Thyroid gland (tissue), 4 donors: ENCODE results near the gene PSMC4. TPM values are rescaled to one million over a fixed set of nuclear protein-coding genes. Genes with fewer than 3 reads are reported as not detected.

Source experiments
- DNase-seq, 2 donors: peaks; one replicate each; pipeline ENCODE4 v3.0.0-alpha.2; 2019
- H3K27ac ChIP-seq, 3 donors: fragments of 200-600 bp; sonication (generic); 1 replicate in 2 of 3; 2 replicates in 1 of 3; pipeline ENCODE4 v1.5.1; 2016 to 2019; ENCODE audit warnings: mild to moderate bottlenecking in 1 of 3, moderate library complexity in 1 of 3
- H3K27me3 ChIP-seq: fragments of 200-600 bp; sonication (generic); one replicate; pipeline ENCODE4 v1.5.1; 2019
- H3K36me3 ChIP-seq, 2 donors: fragments of 200-600 bp; sonication (generic); one replicate each; pipeline ENCODE4 v1.5.1; 2016 to 2019
- H3K4me1 ChIP-seq, 2 donors: fragments of 200-600 bp; sonication (generic); one replicate each; pipeline ENCODE4 v1.5.1; 2017 to 2019
- H3K4me3 ChIP-seq, 3 donors: fragments of 200-600 bp; sonication (generic); replicated peaks in 1 of 3; 1 replicate in 2 of 3; 2 replicates in 1 of 3; pipeline ENCODE4 v1.5.1; 2016; ENCODE audit warnings: mild to moderate bottlenecking in 1 of 3
- H3K9me3 ChIP-seq: fragments of 200-600 bp; sonication (generic); one replicate; pipeline ENCODE4 v1.5.1; 2017
- POLR2A ChIP-seq, 2 donors: fragments of 450-650 bp; IDR thresholded peaks; one replicate each; pipeline ENCODE4 v1.6.1; 2017; ENCODE audit warnings: antibody characterized with exemption in 2 of 2, mild to moderate bottlenecking in 2 of 2, moderate library complexity in 1 of 2
- WGBS, 2 donors: methylation state at CpG; one replicate each; pipeline ENCODE4 v1.1.5; 2017; 5-methylcytosine and 5-hydroxymethylcytosine counted together
- intact Hi-C: fragments of 100-400 bp; cut with DNase I; formaldehyde crosslinking; loops from one replicate; pipeline ENCODE4 v1.15.1; 2023
- total RNA-seq, 4 donors: library from RNA; depleted of rRNA; stranded (reverse); fragments of >200 nt; gene quantifications; one replicate each; pipeline ENCODE4 v1.2.3, GENCODE V29; 2016
- TF ChIP-seq, protein P1 (sequence below), 6 experiments: fragments of 200-600 bp in 3 of 6; fragments of 450-650 bp in 3 of 6; sonication (generic) in 3 of 6; IDR thresholded peaks; one replicate each; pipeline ENCODE4 v1.5.1; 2016 to 2019; ENCODE audit warnings: antibody characterized with exemption in 6 of 6, mild to moderate bottlenecking in 2 of 6, inconsistent platforms in 1 of 6, moderate library complexity in 1 of 6

Gene PSMC4
- total RNA-seq, 4 donors from 2014 or later = 120 to 220 (median 166) TPM

DNA sequence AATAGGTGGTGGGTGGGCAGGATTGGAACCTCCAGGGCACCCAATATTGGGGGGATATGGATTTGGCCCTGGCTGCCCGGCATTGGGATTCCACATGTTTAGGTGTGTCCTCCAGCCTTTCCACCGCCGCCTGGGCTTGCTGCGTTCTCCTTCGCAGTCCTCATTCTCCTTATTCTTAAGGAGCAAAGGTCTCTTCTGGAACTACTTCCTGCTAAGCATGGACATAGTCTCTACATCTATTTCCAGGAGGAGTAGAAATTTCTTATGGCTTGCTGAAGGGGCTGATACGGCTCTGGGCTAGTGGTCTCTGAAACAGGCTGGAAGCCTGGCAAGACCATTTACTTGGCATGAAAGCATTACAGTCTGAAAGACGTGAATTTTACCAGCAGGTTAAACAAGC, 27.4 kb upstream of the PSMC4 start:
- 93 to 94% methylated on average over 7 of the region's 7 CpGs for WGBS, 2 donors
- H3K36me3 ChIP-seq = no peaks in the 10 kb centered on the region
- no peak overlapping the region for H3K27ac ChIP-seq
- TF ChIP-seq, protein P1, sequence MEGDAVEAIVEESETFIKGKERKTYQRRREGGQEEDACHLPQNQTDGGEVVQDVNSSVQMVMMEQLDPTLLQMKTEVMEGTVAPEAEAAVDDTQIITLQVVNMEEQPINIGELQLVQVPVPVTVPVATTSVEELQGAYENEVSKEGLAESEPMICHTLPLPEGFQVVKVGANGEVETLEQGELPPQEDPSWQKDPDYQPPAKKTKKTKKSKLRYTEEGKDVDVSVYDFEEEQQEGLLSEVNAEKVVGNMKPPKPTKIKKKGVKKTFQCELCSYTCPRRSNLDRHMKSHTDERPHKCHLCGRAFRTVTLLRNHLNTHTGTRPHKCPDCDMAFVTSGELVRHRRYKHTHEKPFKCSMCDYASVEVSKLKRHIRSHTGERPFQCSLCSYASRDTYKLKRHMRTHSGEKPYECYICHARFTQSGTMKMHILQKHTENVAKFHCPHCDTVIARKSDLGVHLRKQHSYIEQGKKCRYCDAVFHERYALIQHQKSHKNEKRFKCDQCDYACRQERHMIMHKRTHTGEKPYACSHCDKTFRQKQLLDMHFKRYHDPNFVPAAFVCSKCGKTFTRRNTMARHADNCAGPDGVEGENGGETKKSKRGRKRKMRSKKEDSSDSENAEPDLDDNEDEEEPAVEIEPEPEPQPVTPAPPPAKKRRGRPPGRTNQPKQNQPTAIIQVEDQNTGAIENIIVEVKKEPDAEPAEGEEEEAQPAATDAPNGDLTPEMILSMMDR (IDR thresholded peaks at IDR 0.05) = no peak
- no peak for TF ChIP-seq POLR2A (IDR thresholded peaks at IDR 0.05)
- DNase-seq = no peak
- no peaks in the 10 kb centered on the region for H3K4me1 ChIP-seq
- no peak overlapping the region for H3K4me3 ChIP-seq
- H3K27me3 ChIP-seq = no peaks in the 10 kb centered on the region
- intact Hi-C loops = no loop called here
- no peaks in the 10 kb centered on the region for H3K9me3 ChIP-seq

GRCh38 chr19:39946532-39946931, 24.4 kb upstream of the PSMC4 start:
- Histone ChIP-seq H3K27ac (no peak overlapping the region), H3K4me3 (no peak overlapping the region), H3K27me3 (no peaks in the 10 kb centered on the region), H3K36me3 (no peaks in the 10 kb centered on the region), H3K4me1 (no peaks in the 10 kb centered on the region), H3K9me3 (no peaks in the 10 kb centered on the region)
- intact Hi-C loops = no loop called here
- no peak for TF ChIP-seq POLR2A (IDR thresholded peaks at IDR 0.05)
- TF ChIP-seq, protein P1 (IDR thresholded peaks at IDR 0.05) = no peak
- no peak for DNase-seq
- WGBS, 2 donors = 67 to 70% methylated on average over 4 of the region's 4 CpGs

GRCh38 chr19:39949026-39949747, 21.8 kb upstream of the PSMC4 start:
- Histone ChIP-seq H3K9me3 (no peaks in the 10 kb centered on the region), H3K36me3 (no peaks in the 10 kb centered on the region), H3K27me3 (no peaks in the 10 kb centered on the region), H3K4me1 (no peaks in the 10 kb centered on the region), H3K4me3 (no peak overlapping the region), H3K27ac (no peak overlapping the region)
- WGBS, 2 donors = 83 to 92% methylated on average over 2 of the region's 2 CpGs
- intact Hi-C loops = no loop called here
- TF ChIP-seq, protein P1 (IDR thresholded peaks at IDR 0.05) = no peak
- TF ChIP-seq POLR2A (IDR thresholded peaks at IDR 0.05) = no peak
- DNase-seq = no peak

DNA sequence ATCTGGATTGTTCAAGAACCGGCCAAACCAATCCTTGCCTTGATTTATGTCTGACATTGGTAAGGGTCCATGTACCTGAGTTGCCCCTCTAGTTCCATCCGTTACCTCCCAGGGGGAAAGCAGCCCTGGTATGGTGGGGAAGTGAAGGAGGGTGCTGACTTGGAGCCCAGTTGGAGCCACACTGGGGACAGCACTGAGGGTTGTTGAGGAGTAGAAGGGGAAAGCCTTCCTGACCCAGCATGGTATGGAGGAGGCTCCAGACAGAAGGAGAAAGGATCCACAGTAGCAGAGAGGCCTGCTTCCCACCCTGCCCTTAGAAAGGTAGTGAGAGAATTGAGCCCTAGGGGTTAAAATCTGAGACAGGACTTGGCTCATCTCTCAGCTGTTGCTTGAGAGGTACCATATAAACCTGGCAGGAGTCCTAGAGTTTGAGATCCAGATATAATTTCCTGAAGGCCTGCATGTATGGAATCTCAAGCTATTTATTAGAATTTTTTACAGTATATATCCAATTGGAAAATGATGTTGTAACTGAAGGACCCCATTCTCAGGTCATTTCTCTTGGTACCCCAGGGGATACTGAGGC, 19.8 kb upstream of the PSMC4 start:
- TF ChIP-seq, protein P1 (IDR thresholded peaks at IDR 0.05) = no peak
- TF ChIP-seq POLR2A (IDR thresholded peaks at IDR 0.05) = no peak
- no peaks in the 10 kb centered on the region for H3K27me3 ChIP-seq
- no peaks in the 10 kb centered on the region for H3K36me3 ChIP-seq
- WGBS, 2 donors = 91 to 97% methylated on average over 2 of the region's 2 CpGs
- H3K27ac ChIP-seq = no peak overlapping the region
- no peaks in the 10 kb centered on the region for H3K9me3 ChIP-seq
- intact Hi-C loops = no loop called here
- DNase-seq = no peak
- no peak overlapping the region for H3K4me3 ChIP-seq
- no peaks in the 10 kb centered on the region for H3K4me1 ChIP-seq

DNA sequence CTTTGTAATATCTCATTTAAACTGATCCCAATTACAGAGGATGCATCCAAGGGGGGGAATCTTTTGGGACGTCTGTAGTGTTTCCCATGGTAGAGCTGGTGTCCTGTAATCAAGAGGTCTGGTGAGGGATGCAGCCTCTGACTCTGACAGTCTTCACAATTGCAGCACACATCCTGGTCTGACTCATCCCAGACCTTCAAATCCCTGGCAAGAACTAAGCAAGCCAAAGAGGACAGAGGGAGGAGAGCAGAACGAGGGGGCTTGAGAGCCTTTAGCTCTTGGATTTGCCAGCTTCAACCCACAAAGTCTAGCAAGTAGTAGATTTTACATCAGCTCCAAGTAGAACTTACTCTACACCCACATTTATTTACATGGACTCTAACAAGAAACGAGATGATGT, 19.3 kb upstream of the PSMC4 start:
- no peaks in the 10 kb centered on the region for H3K27me3 ChIP-seq
- WGBS, 2 donors = 76 to 84% methylated on average over 3 of the region's 3 CpGs
- no peak overlapping the region for H3K27ac ChIP-seq
- no peaks in the 10 kb centered on the region for H3K4me1 ChIP-seq
- DNase-seq = no peak
- no peak overlapping the region for H3K4me3 ChIP-seq
- no peaks in the 10 kb centered on the region for H3K36me3 ChIP-seq
- intact Hi-C loops = no loop called here
- TF ChIP-seq, protein P1 (IDR thresholded peaks at IDR 0.05) = no peak
- no peak for TF ChIP-seq POLR2A (IDR thresholded peaks at IDR 0.05)
- H3K9me3 ChIP-seq = no peaks in the 10 kb centered on the region
